NK-92 (cell line): ENCODE data around the gene CUEDC1.

Source experiments
- DNase-seq: peaks from one replicate; lab custom pipeline; 2025; ENCODE audit not compliant: unreplicated experiment; lab: John Stamatoyannopoulos, UW

The CUEDC1 gene

GRCh38 chr17:57839571-57839923 is 115.7 kb downstream of the CUEDC1 start:
- DNase-seq = no peak

- no peak for DNase-seq
Measured at GRCh38 chr17:57838857-57839570, 116.2 kb downstream of the CUEDC1 start.

GRCh38 chr17:57838453-57838852 is 116.8 kb downstream of the CUEDC1 start:
- no peak for DNase-seq

GRCh38 chr17:57835333-57835900 is 119.8 kb downstream of the CUEDC1 start:
- no peak for DNase-seq

GRCh38 chr17:57834146-57834741 is 121.0 kb downstream of the CUEDC1 start:
- no peak for DNase-seq

GRCh38 chr17:57833179-57833939 is 121.9 kb downstream of the CUEDC1 start:
- DNase-seq = no peak

GRCh38 chr17:57832314-57833178 is 122.7 kb downstream of the CUEDC1 start:
- no peak for DNase-seq

GRCh38 chr17:57830880-57831279 is 124.3 kb downstream of the CUEDC1 start:
- DNase-seq = no peak

GRCh38 chr17:57823469-57824401 is 131.5 kb downstream of the CUEDC1 start:
- no peak for DNase-seq

GRCh38 chr17:57819867-57820266 is 135.3 kb downstream of the CUEDC1 start:
- no peak for DNase-seq

- no peak for DNase-seq
Measured at GRCh38 chr17:57819285-57819684, 135.9 kb downstream of the CUEDC1 start.

- no peak for DNase-seq
Measured at GRCh38 chr17:57818066-57818465, 137.1 kb downstream of the CUEDC1 start.

GRCh38 chr17:57817299-57817698 is 137.9 kb downstream of the CUEDC1 start:
- no peak for DNase-seq

- no peak for DNase-seq
Measured at GRCh38 chr17:57814421-57814820, 140.8 kb downstream of the CUEDC1 start.

- no peak for DNase-seq
Measured at GRCh38 chr17:57811638-57812280, 143.5 kb downstream of the CUEDC1 start.
